ENCODE measurements around the gene LLPH. TPM values are rescaled to one million over a fixed set of nuclear protein-coding genes. Genes with fewer than 3 reads are reported as not detected.

The LLPH gene
- total and polyA plus RNA-seq, 12 donors = 5.5 to 145 (median 33.3) TPM

- Histone ChIP-seq H3K9me3 (replicated peaks in 1 of 3) (peaks cover 3 to 20% (median 13%) of the 10 kb centered on the region in 3 donors), H3K4me1 (replicated peaks in 1 of 2) (peaks cover 0 to 15% of the 10 kb centered on the region in 2 donors), H3K4me3 (no peak overlapping the region), H3K27ac (no peak overlapping the region), H3K36me3 (replicated peaks in 1 of 2) (peaks cover 0 to 8% of the 10 kb centered on the region in 2 donors), H3K27me3 (no peaks in the 10 kb centered on the region)
- TF ChIP-seq CTCF (IDR thresholded peaks at IDR 0.05) (no peak), POLR2A (IDR thresholded peaks at IDR 0.05) (no peak)
- no peak for DNase-seq
- intact Hi-C loops (cut with DNase I) = no loop called here
Observed at GRCh38 chr12:66142826-66143225, 12.3 kb upstream of the LLPH start.

GRCh38 chr12:66141299-66141698, 10.7 kb upstream of the LLPH start:
- TF ChIP-seq CTCF (IDR thresholded peaks at IDR 0.05) (no peak), POLR2A (IDR thresholded peaks at IDR 0.05) (no peak)
- no peak overlapping the region for H3K4me3 ChIP-seq
- WGBS, 4 donors = 97 to 100% (median 99%) methylated on average over 2 of the region's 2 CpGs
- peaks cover 4 to 23% of the 10 kb centered on the region in 2 donors for H3K36me3 ChIP-seq (replicated peaks in 1 of 2)
- no peak overlapping the region for H3K27ac ChIP-seq
- peaks cover 3 to 20% (median 13%) of the 10 kb centered on the region in 3 donors for H3K9me3 ChIP-seq (replicated peaks in 1 of 3)
- intact Hi-C loops (cut with DNase I) = no loop called here
- peaks cover 0 to 15% of the 10 kb centered on the region in 2 donors for H3K4me1 ChIP-seq (replicated peaks in 1 of 2)
- H3K27me3 ChIP-seq = no peaks in the 10 kb centered on the region
- DNase-seq = no peak

- no peaks in the 10 kb centered on the region for H3K27me3 ChIP-seq
- peaks cover 0 to 15% of the 10 kb centered on the region in 2 donors for H3K4me1 ChIP-seq (replicated peaks in 1 of 2)
- H3K27ac ChIP-seq = no peak overlapping the region
- H3K9me3 ChIP-seq (replicated peaks in 1 of 3) = peaks cover 3 to 20% (median 13%) of the 10 kb centered on the region in 3 donors
- TF ChIP-seq POLR2A (IDR thresholded peaks at IDR 0.05) (no peak), CTCF (IDR thresholded peaks at IDR 0.05) (no peak)
- intact Hi-C loops (cut with DNase I) = no loop called here
- no peak for DNase-seq
- no peak overlapping the region for H3K4me3 ChIP-seq
- H3K36me3 ChIP-seq (replicated peaks in 1 of 2) = peaks cover 4 to 25% of the 10 kb centered on the region in 2 donors
Observed at GRCh38 chr12:66140731-66141130, 10.2 kb upstream of the LLPH start.

- no peak overlapping the region for H3K27ac ChIP-seq
- peaks cover 3 to 20% (median 13%) of the 10 kb centered on the region in 3 donors for H3K9me3 ChIP-seq (replicated peaks in 1 of 3)
- TF ChIP-seq POLR2A (IDR thresholded peaks at IDR 0.05) (no peak), CTCF (IDR thresholded peaks at IDR 0.05) (no peak)
- H3K27me3 ChIP-seq = no peaks in the 10 kb centered on the region
- peaks cover 0 to under 1% of the 10 kb centered on the region in 2 donors for H3K4me1 ChIP-seq (replicated peaks in 1 of 2)
- intact Hi-C loops (cut with DNase I) = no loop called here
- DNase-seq = no peak
- peaks cover 4 to 25% of the 10 kb centered on the region in 2 donors for H3K36me3 ChIP-seq (replicated peaks in 1 of 2)
- 93 to 99% (median 98%) methylated on average over 2 of the region's 2 CpGs for WGBS, 4 donors
- no peak overlapping the region for H3K4me3 ChIP-seq
Observed at GRCh38 chr12:66139328-66139727, 8.8 kb upstream of the LLPH start.
